ENCODE data around the gene UQCC5. TPM values are rescaled to one million over a fixed set of nuclear protein-coding genes. Genes with fewer than 3 reads are reported as not detected.
A peak's percentile ranks its signal among the peaks of the same experiment; 100 is the strongest.

UQCC5 gene, protein sequence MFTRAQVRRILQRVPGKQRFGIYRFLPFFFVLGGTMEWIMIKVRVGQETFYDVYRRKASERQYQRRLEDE
- 10 to 100 TPM; 11.3 to 34.4 (median 21.4) TPM for polyA plus RNA-seq

DNA sequence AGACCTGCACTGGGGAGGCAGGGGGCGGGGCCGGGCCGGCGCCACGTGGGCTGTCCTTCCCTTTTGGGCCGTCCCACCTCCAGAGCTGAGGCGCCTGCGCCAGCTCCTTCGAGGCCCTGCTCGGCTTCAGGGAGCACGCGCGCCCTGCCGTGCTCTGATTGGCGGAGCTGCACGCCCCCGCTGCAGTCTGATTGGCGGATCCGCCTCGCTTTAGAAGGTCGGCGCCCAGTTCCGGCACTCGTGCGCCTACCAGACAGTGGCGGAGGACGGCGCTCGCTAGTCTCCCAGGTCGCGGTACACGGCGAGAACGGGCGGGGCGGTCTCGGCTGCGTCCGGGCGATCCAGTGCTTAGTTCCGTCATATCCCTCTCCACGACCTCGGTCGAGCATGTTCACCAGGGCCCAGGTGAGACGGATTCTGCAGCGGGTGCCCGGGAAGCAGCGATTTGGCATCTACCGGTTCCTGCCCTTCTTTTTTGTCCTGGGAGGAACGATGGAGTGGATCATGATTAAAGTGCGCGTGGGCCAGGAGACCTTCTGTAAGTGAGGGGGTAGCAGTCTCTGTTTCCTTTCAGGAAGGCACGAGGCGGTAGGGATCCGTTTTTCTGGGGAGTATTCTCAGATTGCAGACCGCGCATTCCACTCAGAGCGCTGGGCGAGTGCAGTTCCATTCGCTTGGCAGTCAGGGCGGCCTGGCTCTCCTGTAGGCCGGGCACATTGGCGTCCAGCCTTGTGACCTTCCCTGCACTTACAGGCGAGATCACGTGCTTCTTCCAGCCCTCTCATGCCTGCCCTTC, at the start of gene UQCC5:
TSS of gene UQCC5 (plus strand) at position 237 of the 796 bp plus-strand sequence. CDS start at position 388, 151 bp downstream.
- WGBS, 3 donors: 0% methylated on average over 62 to 65 of the region's 65 CpGs
- peak within 1 kb of the TSS; percentile 0 for H3K27ac ChIP-seq (ENCODE audit: low read depth, low read length)

DNA sequence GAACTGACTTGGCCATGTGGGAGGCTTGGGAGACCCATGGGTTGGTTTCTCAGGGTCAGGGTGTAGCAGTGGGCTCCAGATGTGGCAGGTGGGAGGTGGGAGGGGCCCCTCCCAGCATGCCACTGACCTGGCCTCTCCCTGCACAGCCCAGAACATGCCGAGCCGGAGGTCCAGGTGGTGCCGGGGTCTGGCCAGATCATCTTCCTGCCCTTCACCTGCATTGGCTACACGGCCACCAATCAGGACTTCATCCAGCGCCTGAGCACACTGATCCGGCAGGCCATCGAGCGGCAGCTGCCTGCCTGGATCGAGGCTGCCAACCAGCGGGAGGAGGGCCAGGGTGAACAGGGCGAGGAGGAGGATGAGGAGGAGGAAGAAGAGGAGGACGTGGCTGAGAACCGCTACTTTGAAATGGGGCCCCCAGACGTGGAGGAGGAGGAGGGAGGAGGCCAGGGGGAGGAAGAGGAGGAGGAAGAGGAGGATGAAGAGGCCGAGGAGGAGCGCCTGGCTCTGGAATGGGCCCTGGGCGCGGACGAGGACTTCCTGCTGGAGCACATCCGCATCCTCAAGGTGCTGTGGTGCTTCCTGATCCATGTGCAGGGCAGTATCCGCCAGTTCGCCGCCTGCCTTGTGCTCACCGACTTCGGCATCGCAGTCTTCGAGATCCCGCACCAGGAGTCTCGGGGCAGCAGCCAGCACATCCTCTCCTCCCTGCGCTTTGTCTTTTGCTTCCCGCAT, 49.2 kb upstream of the UQCC5 start:
- H3K27ac ChIP-seq (ENCODE audit: low read depth, low read length): no peak overlapping the region
- 88 to 92% (median 92%) methylated on average over 27 to 31 of the region's 31 CpGs for WGBS, 3 donors

DNA sequence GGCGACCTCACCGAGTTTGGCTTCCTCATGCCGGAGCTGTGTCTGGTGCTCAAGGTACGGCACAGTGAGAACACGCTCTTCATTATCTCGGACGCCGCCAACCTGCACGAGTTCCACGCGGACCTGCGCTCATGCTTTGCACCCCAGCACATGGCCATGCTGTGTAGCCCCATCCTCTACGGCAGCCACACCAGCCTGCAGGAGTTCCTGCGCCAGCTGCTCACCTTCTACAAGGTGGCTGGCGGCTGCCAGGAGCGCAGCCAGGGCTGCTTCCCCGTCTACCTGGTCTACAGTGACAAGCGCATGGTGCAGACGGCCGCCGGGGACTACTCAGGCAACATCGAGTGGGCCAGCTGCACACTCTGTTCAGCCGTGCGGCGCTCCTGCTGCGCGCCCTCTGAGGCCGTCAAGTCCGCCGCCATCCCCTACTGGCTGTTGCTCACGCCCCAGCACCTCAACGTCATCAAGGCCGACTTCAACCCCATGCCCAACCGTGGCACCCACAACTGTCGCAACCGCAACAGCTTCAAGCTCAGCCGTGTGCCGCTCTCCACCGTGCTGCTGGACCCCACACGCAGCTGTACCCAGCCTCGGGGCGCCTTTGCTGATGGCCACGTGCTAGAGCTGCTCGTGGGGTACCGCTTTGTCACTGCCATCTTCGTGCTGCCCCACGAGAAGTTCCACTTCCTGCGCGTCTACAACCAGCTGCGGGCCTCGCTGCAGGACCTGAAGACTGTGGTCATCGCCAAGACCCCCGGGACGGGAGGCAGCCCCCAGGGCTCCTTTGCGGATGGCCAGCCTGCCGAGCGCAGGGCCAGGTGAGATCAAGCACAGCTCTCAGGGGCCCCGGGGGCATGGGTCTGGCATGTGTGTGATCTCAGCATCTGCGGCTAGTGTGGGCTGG, 48.4 kb upstream of the UQCC5 start:
- no peak overlapping the region for H3K27ac ChIP-seq (ENCODE audit: low read depth, low read length)

DNA sequence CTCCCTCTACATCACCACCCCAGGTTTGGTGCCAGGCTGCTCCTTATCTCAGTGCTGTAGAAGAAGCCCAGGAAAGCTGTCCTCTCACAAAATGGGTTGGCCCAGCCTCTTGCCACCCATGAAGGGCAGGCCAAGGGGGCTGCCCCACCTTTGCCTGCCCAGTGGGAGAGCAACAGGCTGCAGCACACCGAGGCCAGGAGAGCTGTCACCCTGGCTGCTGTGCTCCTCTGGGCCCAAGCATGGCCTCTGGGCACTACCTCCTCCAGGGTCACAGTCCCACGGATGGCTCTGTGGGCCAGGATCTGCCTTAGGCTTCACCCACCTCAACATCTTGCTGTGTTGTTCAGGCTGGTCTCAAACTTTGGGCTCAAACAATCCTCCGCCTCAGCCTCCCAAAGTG, 47.7 kb upstream of the UQCC5 start:
- 89 to 96% (median 94%) methylated on average over 3 of the region's 3 CpGs for WGBS, 3 donors
- no peak overlapping the region for H3K27ac ChIP-seq (ENCODE audit: low read depth, low read length)

More for the DNA sequence above, 48.4 kb upstream of the UQCC5 start:
- WGBS, 3 donors: 96% methylated on average over 59 of the region's 59 CpGs

DNA sequence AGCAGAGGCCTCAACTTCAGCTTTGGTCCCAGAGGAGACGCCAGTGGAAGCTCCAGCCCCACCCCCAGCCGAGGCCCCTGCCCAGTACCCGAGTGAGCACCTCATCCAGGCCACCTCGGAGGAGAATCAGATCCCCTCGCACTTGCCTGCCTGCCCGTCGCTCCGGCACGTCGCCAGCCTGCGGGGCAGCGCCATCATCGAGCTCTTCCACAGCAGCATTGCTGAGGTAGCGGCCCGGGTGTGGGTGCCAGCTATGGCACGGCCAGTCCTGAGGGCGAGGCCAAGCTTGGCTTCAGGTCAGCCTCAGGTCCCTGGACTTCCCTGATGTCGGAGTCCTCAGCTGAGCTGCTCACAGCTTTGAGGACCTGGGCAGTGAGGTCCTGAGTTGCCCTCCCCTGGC, 47.0 kb upstream of the UQCC5 start:
- no peak overlapping the region for H3K27ac ChIP-seq (ENCODE audit: low read depth, low read length)
- WGBS, 3 donors: 93 to 97% (median 93%) methylated on average over 18 of the region's 18 CpGs

DNA sequence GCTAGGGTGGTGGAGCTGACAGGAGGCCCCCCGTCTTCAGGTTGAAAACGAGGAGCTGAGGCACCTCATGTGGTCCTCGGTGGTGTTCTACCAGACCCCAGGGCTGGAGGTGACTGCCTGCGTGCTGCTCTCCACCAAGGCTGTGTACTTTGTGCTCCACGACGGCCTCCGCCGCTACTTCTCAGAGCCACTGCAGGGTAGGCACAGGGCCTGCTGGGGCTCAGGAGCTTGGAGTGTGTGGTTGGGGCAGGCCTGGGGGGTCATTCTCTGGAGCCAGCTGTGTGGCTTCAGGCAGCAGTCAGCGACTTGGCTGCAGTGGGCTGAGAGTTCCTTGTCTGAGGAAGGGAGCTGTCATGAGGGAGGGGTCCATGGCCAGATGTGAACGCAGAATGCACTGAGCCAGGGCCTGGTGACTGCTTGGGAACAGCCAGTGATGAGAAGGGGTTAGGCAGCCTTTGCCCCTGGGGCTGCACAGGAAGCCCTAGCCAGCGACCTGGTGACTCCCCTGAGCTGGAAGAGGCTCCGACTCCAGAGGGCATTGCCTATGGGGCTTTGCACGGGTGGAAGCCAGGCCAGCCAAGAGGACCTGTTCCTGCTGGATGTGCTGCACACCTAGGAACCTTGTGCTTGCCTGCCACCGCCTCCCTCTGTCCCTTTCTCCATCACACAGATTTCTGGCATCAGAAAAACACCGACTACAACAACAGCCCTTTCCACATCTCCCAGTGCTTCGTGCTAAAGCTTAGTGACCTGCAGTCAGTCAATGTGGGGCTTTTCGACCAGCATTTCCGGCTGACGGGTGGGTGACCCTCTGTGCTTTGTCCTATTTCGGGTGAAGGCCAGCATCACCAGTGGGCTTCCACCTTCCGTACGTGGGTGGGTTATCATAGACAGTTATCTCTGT, 46.1 kb upstream of the UQCC5 start:
- no peak overlapping the region for H3K27ac ChIP-seq (ENCODE audit: low read depth, low read length)
- 65 to 89% (median 69%) methylated on average over 21 to 22 of the region's 22 CpGs for WGBS, 3 donors

DNA sequence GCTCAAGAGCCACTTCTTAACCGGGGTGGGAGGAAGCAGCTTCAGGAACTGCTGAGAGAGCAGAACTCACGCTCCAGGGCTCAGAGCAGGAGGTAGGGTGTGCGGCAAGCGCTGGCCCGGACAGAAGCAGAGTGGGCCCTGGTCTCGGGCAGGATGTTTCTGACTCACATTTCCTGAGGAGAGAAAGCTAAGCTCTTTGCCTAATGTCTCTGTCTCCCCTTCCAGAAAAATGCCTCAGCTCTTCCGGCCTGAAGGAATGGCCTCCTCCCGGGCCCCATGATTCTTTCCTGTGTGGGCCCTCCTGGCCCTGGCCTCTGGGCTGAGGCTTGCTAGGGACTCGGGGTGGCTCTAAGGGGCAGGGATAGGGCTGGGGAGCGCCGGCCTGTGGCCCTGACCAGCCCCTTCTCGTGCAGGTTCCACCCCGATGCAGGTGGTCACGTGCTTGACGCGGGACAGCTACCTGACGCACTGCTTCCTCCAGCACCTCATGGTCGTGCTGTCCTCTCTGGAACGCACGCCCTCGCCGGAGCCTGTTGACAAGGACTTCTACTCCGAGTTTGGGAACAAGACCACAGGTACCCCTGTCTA, 45.4 kb upstream of the UQCC5 start:
- 55 to 85% (median 60%) methylated on average over 23 of the region's 23 CpGs for whole genome bisulfite sequencing, 3 donors
- no peak overlapping the region for H3K27ac ChIP-seq (ENCODE audit: low read depth, low read length)

DNA sequence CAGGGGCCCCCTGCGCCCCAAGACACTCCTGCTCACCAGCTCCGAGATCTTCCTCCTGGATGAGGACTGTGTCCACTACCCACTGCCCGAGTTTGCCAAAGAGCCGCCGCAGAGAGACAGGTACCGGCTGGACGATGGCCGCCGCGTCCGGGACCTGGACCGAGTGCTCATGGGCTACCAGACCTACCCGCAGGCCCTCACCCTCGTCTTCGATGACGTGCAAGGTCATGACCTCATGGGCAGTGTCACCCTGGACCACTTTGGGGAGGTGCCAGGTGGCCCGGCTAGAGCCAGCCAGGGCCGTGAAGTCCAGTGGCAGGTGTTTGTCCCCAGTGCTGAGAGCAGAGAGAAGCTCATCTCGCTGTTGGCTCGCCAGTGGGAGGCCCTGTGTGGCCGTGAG, 44.3 kb upstream of the UQCC5 start:
- no peak overlapping the region for H3K27ac ChIP-seq (ENCODE audit: low read depth, low read length)
- WGBS, 3 donors: 92 to 95% (median 94%) methylated on average over 21 of the region's 21 CpGs

DNA sequence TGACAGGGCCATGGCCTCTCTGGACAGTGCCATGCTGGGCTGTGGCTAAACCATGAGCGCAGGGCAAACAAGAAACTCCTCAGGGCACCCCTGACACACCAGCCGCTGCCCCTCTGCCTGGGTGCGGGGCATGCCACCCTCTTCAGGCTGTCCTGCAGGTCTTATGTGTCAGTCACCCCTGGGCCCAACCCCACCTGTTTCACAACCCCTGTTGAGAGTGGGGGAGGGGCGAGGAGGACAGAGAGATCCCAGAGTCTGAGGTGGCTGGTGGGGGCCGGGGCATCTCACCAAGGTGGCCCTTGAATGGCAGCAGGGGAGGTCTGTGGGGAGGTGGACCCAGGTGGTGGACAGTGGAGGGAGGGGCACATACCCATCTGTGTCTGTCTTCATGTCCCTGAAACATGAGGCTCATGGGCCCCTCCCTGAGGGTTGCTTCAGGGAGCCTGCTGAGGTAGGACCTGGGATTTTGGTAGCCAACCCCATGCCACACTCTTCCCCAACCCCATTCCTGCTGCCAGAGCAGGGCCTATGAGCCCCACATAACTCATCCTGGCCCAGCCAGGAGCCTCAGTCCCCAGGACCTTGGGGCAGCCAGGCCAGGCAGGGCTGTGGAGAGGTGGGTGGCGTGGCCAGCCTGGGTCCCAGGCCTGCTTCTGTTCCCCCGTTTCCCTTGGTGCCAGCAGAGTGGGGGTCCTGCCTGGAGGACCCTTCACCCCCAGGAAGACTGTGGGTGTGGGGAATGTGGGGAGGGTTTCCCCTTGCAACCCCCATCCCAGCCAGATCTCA, 43.0 kb upstream of the UQCC5 start:
- no peak overlapping the region for H3K27ac ChIP-seq (ENCODE audit: low read depth, low read length)

DNA sequence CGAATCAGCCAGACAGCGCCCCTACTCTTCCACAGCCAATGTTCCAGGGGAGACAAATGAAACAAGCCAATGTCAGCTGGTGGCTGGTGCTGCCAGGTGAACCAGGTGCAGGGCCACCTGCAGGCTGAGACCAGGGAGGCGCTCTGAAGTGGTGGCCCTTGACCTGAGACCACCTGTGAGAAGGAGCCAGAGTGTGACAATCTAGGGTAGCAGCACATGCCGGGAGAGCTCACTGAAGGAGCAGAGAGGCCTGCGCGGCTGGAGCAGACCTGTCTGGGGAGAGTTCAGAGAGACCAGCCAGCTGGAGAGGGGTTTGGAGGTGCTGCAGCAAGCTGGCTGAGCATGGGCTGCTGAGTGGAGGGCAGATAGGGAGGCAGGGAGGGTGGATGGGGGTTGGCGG, 42.0 kb upstream of the UQCC5 start:
- H3K27ac ChIP-seq (ENCODE audit: low read depth, low read length): no peak overlapping the region
- WGBS, 3 donors: 69 to 78% (median 76%) methylated on average over 7 of the region's 7 CpGs

More for the DNA sequence above, 43.0 kb upstream of the UQCC5 start:
- WGBS, 3 donors: 92 to 95% (median 93%) methylated on average over 7 of the region's 7 CpGs

DNA sequence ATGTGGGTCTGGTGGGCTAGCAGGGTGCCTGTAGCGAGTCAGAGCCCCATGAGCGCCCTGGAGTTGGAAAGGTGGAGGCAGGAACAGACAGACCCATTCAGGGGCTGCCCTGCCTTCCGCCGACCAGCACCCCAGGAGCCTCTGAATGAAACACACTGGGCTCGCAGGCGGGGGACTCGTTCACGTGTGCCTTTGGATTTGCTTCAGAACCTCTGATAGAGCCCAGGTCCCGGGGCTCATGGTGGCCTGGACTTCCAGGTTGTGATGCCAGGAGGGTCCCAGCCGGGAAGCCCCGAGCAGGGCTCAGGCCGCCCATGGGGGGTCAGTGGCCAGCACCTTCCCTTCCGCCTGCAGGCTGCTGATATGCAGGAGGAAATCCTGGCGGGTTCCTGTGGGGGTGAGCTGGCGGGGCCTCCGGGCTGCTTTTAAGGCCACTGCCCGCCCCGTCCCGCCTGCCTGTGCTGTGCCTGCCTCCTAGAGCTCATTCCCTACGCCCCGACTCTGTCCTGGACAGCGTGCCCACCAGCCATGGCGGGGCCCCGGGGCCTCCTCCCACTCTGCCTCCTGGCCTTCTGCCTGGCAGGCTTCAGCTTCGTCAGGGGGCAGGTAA, 41.4 kb upstream of the UQCC5 start, which contains the start of gene STAB1:
TSS of gene STAB1 (plus strand) at position 453 of the 610 bp plus-strand sequence. CDS start at position 529, 76 bp downstream.
- 26 to 64% (median 33%) methylated on average over 25 of the region's 25 CpGs for WGBS, 3 donors
- H3K27ac ChIP-seq (ENCODE audit: low read depth, low read length): peak within 1 kb of the TSS; percentile 71

DNA sequence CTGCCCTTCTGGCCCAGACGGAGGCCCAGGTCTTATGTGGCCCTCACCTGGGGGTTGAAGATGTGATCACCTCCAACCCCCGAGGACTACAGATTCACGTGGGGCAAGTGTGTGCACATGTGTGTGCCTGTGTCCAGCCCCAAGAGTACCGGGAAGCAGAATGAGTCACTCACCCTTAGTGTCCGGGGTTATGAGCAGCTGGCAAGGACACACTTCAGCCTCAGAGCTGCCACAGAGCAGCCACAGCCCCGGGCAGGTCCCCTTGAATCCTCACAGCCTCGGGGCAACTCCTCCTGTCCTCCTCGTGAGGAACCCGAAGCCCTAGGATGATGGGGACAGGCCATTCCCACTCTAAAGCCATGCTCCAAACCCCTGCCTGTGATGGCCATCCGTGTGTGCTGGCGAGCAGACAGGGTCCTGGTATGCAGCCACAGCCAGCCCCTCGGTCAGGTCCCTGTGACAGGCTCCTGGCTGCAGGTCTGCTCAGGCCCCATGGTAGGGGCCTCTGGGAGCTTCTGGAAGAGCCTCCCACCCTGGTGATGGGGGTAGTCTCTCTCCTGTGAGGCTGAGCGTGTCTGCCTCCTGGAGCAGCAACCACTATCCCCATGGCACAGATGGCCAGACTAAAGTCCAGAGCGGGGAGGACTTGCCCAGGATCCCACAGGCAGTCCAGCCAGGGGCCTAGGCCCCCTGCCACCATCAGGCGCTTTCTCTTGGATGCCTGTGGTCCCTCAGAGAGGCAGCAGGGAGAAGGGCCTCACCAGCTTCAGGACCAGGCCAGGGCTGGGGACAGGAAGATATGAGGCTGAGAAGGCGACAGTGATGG, 40.4 kb upstream of the UQCC5 start:
- H3K27ac ChIP-seq (ENCODE audit: low read depth, low read length): no peak overlapping the region
- WGBS, 3 donors: 48 to 69% (median 56%) methylated on average over 16 of the region's 16 CpGs

DNA sequence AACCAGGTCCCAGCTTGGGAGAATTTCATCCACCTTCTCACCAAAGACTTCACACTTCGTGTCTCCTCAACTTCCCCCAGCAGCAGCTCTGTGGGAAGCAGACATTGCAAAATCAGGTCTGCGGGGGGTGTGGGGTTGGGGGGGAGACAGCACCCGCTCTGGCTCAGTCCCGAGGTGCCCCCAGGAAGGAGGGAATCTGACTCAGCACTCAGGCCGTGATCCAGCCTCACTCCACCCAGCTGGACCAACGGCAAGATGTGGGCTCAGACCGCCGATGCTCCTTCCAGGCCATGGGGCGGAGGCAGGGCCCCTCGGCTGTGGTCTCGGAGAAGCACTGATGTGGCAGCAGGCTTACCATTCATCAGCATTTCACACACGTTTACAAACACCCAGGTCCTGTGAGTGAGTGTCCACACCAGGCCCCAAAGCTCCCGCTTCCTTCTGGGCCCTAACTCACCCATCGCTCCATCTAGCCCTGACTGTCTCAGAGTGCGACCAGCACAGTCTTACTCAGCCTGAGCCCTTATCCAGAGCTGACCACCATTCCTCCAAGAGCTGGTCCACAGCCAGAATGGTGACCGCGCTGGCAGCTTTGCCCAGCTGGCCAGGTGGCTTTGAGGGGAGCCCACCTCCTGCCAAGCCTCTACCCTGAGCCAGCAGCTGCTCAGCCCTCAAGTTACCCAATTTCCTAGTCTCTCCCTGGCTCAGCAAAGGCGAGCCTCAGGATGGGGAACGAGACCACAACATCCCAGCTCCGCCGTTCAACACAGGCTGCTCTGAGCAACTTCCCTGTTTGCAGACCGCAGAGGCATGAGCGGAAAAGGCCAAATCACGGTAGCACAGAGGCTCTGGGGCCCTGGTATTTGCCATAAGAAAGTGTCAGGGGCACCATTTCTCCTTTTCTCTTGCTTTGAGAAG, 38.0 kb upstream of the UQCC5 start:
- 41 to 81% (median 53%) methylated on average over 24 of the region's 24 CpGs for WGBS, 3 donors
- H3K27ac ChIP-seq (ENCODE audit: low read depth, low read length): peak overlapping the region; percentile 43

DNA sequence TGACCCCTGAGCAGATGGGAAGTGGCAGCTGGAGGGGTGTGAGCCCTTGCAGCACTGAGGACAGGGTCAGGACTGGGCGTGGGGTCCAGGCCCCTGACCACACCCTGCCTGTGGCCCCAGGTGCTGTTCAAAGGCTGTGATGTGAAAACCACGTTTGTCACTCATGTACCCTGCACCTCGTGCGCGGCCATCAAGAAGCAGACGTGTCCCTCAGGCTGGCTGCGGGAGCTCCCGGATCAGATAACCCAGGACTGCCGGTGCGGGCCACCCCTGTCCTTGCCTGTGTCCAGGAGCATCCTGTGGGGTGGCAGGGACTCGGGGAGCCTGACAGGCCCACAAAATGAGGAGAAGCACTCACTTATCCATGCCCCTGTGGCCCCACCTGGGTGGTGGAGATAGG, 35.4 kb upstream of the UQCC5 start:
- no peak overlapping the region for H3K27ac ChIP-seq (ENCODE audit: low read depth, low read length)
- WGBS, 3 donors: 91 to 96% (median 91%) methylated on average over 11 of the region's 11 CpGs

All from adipose tissue (tissue), 3 donors.